Activated CD8-positive, alpha-beta T cell treated with anti-CD3 and anti-CD28 coated beads, Interleukin-2, amount 10 ng/mL, durations not matched to agents 7 days and 5 days (primary cell): Measurements from ENCODE around the gene HTRA3. TPM values are rescaled to one million over a fixed set of nuclear protein-coding genes. Genes with fewer than 3 reads are reported as not detected.
A peak's percentile ranks its signal among the peaks of the same experiment; 100 is the strongest.

Experiments used
- ATAC-seq: fragments of 150-1000 bp; cut with Tn5 transposase; one replicate; pipeline ENCODE4 v1.10.0; 2021; ENCODE audit warnings: moderate library complexity
- CTCF ChIA-PET: fragments of 350-600 bp; sonication (Branson Sonifier 250); formaldehyde crosslinking; loops from one replicate; lab custom pipeline; 2021; ENCODE audit warnings: antibody characterized with exemption; lab: Charles Lee
- POLR2A ChIA-PET: fragments of 350-600 bp; sonication (Branson Sonifier 250); formaldehyde crosslinking; loops from one replicate; lab custom pipeline; 2021; ENCODE audit warnings: antibody characterized with exemption; lab: Charles Lee
- DNase-seq: peaks from one replicate; pipeline ENCODE4 v3.0.0-alpha.2; 2020
- H3K27ac Mint-ChIP-seq: one replicate; pipeline ENCODE4 v1.8.0; 2021; ENCODE audit warnings: mild to moderate bottlenecking, mixed read lengths
- H3K27me3 Mint-ChIP-seq: one replicate; pipeline ENCODE4 v1.8.0; 2021; ENCODE audit warnings: low read depth, mixed read lengths
- H3K36me3 Mint-ChIP-seq: one replicate; pipeline ENCODE4 v1.8.0; 2021; ENCODE audit warnings: low read depth, mixed read lengths
- H3K4me1 Mint-ChIP-seq: one replicate; pipeline ENCODE4 v1.8.0; 2021; ENCODE audit warnings: low read depth, mixed read lengths
- H3K4me3 Mint-ChIP-seq: one replicate; pipeline ENCODE4 v1.8.0; 2021; ENCODE audit warnings: mild to moderate bottlenecking, mixed read lengths
- H3K9me3 Mint-ChIP-seq: one replicate; pipeline ENCODE4 v1.8.0; 2022; ENCODE audit warnings: mixed read lengths; ENCODE audit not compliant: insufficient read depth
- total RNA-seq, 2 experiments: library from RNA; stranded (reverse); gene quantifications; one replicate each; pipeline ENCODE4 v1.2.3, GENCODE V29; 2021

The HTRA3 gene
- not detected for total RNA-seq

GRCh38 chr4:8269535-8270417 lies at the start of gene HTRA3:
Gene HTRA3 (plus strand): TSS chr4:8269754. CDS start chr4:8269969, 215 bp downstream.
- no peak within 1 kb of the TSS for H3K27ac Mint-ChIP-seq
- DNase-seq (no peak), ATAC-seq (no peak)
- CTCF ChIA-PET, result no interaction called here
- no peaks in the 10 kb centered on the region for H3K4me1 Mint-ChIP-seq
- no peak within 1 kb of the TSS for H3K4me3 Mint-ChIP-seq
- H3K36me3 Mint-ChIP-seq, result no peaks in the 10 kb centered on the region
- peaks cover 27% of the 10 kb centered on the region for H3K27me3 Mint-ChIP-seq
- POLR2A ChIA-PET, result no interaction called here
- H3K9me3 Mint-ChIP-seq, result no peaks in the 10 kb centered on the region

GRCh38 chr4:8220661-8221450 lies 48.7 kb upstream of the HTRA3 start:
- CTCF ChIA-PET, result interaction anchor here (0.7 to 2.2 kb wide), 2 partner anchors 22 to 44 kb away, joined by 3 to 11 read pairs; no protein-coding TSS in a partner anchor
- POLR2A ChIA-PET, result interaction anchor here (1.2 to 2.4 kb wide), 2 partner anchors 19 to 21 kb away, joined by 3 to 12 read pairs; partner anchors contain the start of gene SH3TC1
- peaks cover 9% of the 10 kb centered on the region for H3K36me3 Mint-ChIP-seq

GRCh38 chr4:8221476-8221875 lies 48.1 kb upstream of the HTRA3 start:
- no peak for DNase-seq
- Mint-ChIP-seq H3K36me3 (peaks cover 9% of the 10 kb centered on the region), H3K27me3 (no peaks in the 10 kb centered on the region), H3K4me1 (peaks cover 47% of the 10 kb centered on the region), H3K27ac (peak overlapping the region; percentile 43), H3K9me3 (no peaks in the 10 kb centered on the region), H3K4me3 (no peak overlapping the region)
- ChIA-PET CTCF (interaction anchor here (2.2 kb wide), 1 partner anchor 45 kb away, joined by 11 read pairs; no protein-coding TSS in a partner anchor), POLR2A (interaction anchor here (1.2 to 2.4 kb wide), 2 partner anchors 20 to 22 kb away, joined by 3 to 12 read pairs; partner anchors contain the start of gene SH3TC1)
- ATAC-seq, result no peak

More at GRCh38 chr4:8220661-8221450, 48.7 kb upstream of the HTRA3 start:
- no peak for DNase-seq
- Mint-ChIP-seq H3K27me3 (no peaks in the 10 kb centered on the region), H3K27ac (no peak overlapping the region), H3K4me3 (no peak overlapping the region), H3K4me1 (peaks cover 44% of the 10 kb centered on the region), H3K9me3 (no peaks in the 10 kb centered on the region)
- ATAC-seq, result no peak

- DNase-seq (no peak), ATAC-seq (no peak)
- peaks cover 48% of the 10 kb centered on the region for H3K4me1 Mint-ChIP-seq
- CTCF ChIA-PET, result interaction anchor here (2.2 kb wide), 1 partner anchor 45 kb away, joined by 11 read pairs; no protein-coding TSS in a partner anchor
- H3K9me3 Mint-ChIP-seq, result no peaks in the 10 kb centered on the region
- H3K27ac Mint-ChIP-seq, result no peak overlapping the region
- peaks cover 9% of the 10 kb centered on the region for H3K36me3 Mint-ChIP-seq
- no peaks in the 10 kb centered on the region for H3K27me3 Mint-ChIP-seq
- H3K4me3 Mint-ChIP-seq, result no peak overlapping the region
- POLR2A ChIA-PET, result interaction anchor here (1.2 to 2.4 kb wide), 2 partner anchors 21 to 22 kb away, joined by 3 to 12 read pairs; partner anchors contain the start of gene SH3TC1
These were observed 47.6 kb upstream of the HTRA3 start for GRCh38 chr4:8221985-8222384.

- ATAC-seq (no peak), DNase-seq (no peak)
- H3K4me3 Mint-ChIP-seq, result no peak overlapping the region
- H3K36me3 Mint-ChIP-seq, result peaks cover 9% of the 10 kb centered on the region
- ChIA-PET POLR2A (no interaction called here), CTCF (no interaction called here)
- H3K27me3 Mint-ChIP-seq, result no peaks in the 10 kb centered on the region
- peaks cover 48% of the 10 kb centered on the region for H3K4me1 Mint-ChIP-seq
- no peaks in the 10 kb centered on the region for H3K9me3 Mint-ChIP-seq
- no peak overlapping the region for H3K27ac Mint-ChIP-seq
These were observed 46.8 kb upstream of the HTRA3 start for GRCh38 chr4:8222609-8223388.

GRCh38 chr4:8224267-8224974 lies 45.1 kb upstream of the HTRA3 start:
- no peak overlapping the region for H3K27ac Mint-ChIP-seq
- H3K4me1 Mint-ChIP-seq, result peaks cover 51% of the 10 kb centered on the region
- ATAC-seq (no peak), DNase-seq (no peak)
- no peak overlapping the region for H3K4me3 Mint-ChIP-seq
- ChIA-PET CTCF (no interaction called here), POLR2A (no interaction called here)
- peaks cover 3% of the 10 kb centered on the region for H3K27me3 Mint-ChIP-seq
- peaks cover 9% of the 10 kb centered on the region for H3K36me3 Mint-ChIP-seq
- H3K9me3 Mint-ChIP-seq, result no peaks in the 10 kb centered on the region

GRCh38 chr4:8224975-8225625 lies 44.5 kb upstream of the HTRA3 start:
- ChIA-PET POLR2A (no interaction called here), CTCF (interaction anchor here (1.1 to 2.5 kb wide), 2 partner anchors 17 to 49 kb away, joined by 4 to 12 read pairs; no protein-coding TSS in a partner anchor)
- Mint-ChIP-seq H3K4me3 (no peak overlapping the region), H3K9me3 (no peaks in the 10 kb centered on the region), H3K27ac (no peak overlapping the region), H3K27me3 (peaks cover 3% of the 10 kb centered on the region), H3K4me1 (peaks cover 51% of the 10 kb centered on the region), H3K36me3 (peaks cover 9% of the 10 kb centered on the region)
- peak; percentile 38 for DNase-seq
- no peak for ATAC-seq

- POLR2A ChIA-PET, result no interaction called here
- no peak for DNase-seq
- peaks cover 51% of the 10 kb centered on the region for H3K4me1 Mint-ChIP-seq
- H3K36me3 Mint-ChIP-seq, result peaks cover 9% of the 10 kb centered on the region
- H3K27ac Mint-ChIP-seq, result no peak overlapping the region
- no peak overlapping the region for H3K4me3 Mint-ChIP-seq
- no peaks in the 10 kb centered on the region for H3K9me3 Mint-ChIP-seq
- CTCF ChIA-PET, result interaction anchor here (1.1 to 2.5 kb wide), 2 partner anchors 17 to 49 kb away, joined by 4 to 12 read pairs; no protein-coding TSS in a partner anchor
- H3K27me3 Mint-ChIP-seq, result peaks cover 3% of the 10 kb centered on the region
- ATAC-seq, result no peak
These were observed 43.7 kb upstream of the HTRA3 start for GRCh38 chr4:8225706-8226443.

- no peak for ATAC-seq
- H3K27me3 Mint-ChIP-seq, result peaks cover 3% of the 10 kb centered on the region
- POLR2A ChIA-PET, result no interaction called here
- H3K4me1 Mint-ChIP-seq, result peaks cover 41% of the 10 kb centered on the region
- no peak overlapping the region for H3K27ac Mint-ChIP-seq
- no peak overlapping the region for H3K4me3 Mint-ChIP-seq
- H3K36me3 Mint-ChIP-seq, result peaks cover 9% of the 10 kb centered on the region
- H3K9me3 Mint-ChIP-seq, result no peaks in the 10 kb centered on the region
- CTCF ChIA-PET, result interaction anchor here (2.5 kb wide), 1 partner anchor 51 kb away, joined by 12 read pairs; no protein-coding TSS in a partner anchor
- DNase-seq, result no peak
These were observed 42.3 kb upstream of the HTRA3 start for GRCh38 chr4:8227201-8227770.
